Kidney epithelial cell (primary cell): ENCODE measurements around the gene NUP210. TPM values are rescaled to one million over a fixed set of nuclear protein-coding genes. Genes with fewer than 3 reads are reported as not detected.

Experiments used
- DNase-seq: peaks from one replicate; pipeline ENCODE4 v3.0.0-alpha.2; 2010; ENCODE audit warnings: low read depth
- H3K27me3 ChIP-seq: 2 replicates; pipeline ENCODE4 v1.6.0; 2011; ENCODE audit warnings: low read length; ENCODE audit not compliant: control insufficient read depth, insufficient read depth
- H3K36me3 ChIP-seq: 2 replicates; pipeline ENCODE4 v1.5.1; 2011; ENCODE audit warnings: low read length; ENCODE audit not compliant: control insufficient read depth, insufficient read depth
- H3K4me3 ChIP-seq: 2 replicates; pipeline ENCODE4 v1.5.1; 2011; ENCODE audit warnings: low read depth, mild to moderate bottlenecking, control low read depth, low read length
- total RNA-seq: library from RNA; depleted of rRNA; stranded (reverse); fragments of >200 nt; gene quantifications from 2 replicates; pipeline ENCODE4 v1.2.3, GENCODE V29; 2015
- TF ChIP-seq, protein P1 (sequence below): IDR thresholded peaks from 2 replicates; pipeline ENCODE4 v1.5.1; 2011; ENCODE audit warnings: mild to moderate bottlenecking, moderate library complexity, low read length, control low read depth, inconsistent platforms; ENCODE audit not compliant: insufficient read depth, poor library complexity, severe bottlenecking

NUP210 gene
- total RNA-seq, 1 donor from 2014 or later: 36.2 TPM

DNA sequence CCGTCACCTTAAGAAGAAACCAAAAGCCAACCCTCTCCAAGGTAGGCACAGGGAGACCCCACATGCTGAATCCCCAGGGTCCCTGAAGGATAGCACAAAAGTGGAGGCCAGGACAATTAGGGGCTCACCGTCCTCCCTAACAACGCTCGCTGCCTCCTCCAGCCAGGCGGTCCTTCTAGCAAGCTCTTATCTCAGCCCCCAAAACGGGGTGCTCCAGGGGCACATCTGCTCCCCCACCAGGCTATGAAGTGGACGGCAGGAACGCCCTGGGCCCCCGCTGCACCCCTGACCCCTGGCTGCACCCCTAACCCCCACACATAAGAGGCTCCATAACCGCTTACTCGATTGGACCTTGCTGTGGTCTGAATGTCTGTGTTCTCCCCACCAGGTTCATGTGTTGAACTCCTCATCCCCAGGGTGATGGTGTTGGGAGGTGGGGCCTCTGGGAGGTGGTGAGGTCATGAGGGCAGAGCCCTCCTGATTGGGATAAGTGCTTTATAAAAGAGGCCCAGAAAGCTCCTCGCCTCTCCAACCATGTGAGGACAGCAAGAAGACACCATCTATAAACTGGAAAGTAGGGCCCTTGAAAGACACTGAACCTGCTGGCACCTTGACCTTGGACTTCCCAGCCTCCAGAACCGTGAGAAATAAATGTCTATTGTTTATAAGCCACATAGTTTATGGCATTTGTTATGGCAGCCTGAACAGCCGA, 153.3 kb downstream of the NUP210 start:
- DNase-seq: no peak
- TF ChIP-seq, protein P1, sequence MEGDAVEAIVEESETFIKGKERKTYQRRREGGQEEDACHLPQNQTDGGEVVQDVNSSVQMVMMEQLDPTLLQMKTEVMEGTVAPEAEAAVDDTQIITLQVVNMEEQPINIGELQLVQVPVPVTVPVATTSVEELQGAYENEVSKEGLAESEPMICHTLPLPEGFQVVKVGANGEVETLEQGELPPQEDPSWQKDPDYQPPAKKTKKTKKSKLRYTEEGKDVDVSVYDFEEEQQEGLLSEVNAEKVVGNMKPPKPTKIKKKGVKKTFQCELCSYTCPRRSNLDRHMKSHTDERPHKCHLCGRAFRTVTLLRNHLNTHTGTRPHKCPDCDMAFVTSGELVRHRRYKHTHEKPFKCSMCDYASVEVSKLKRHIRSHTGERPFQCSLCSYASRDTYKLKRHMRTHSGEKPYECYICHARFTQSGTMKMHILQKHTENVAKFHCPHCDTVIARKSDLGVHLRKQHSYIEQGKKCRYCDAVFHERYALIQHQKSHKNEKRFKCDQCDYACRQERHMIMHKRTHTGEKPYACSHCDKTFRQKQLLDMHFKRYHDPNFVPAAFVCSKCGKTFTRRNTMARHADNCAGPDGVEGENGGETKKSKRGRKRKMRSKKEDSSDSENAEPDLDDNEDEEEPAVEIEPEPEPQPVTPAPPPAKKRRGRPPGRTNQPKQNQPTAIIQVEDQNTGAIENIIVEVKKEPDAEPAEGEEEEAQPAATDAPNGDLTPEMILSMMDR: no peak
- Histone ChIP-seq H3K36me3 (no peaks in the 10 kb centered on the region), H3K4me3 (no peak overlapping the region), H3K27me3 (no peaks in the 10 kb centered on the region)

Other genes with a start within 250 kb of the NUP210 start
- gene HDAC11, start 60.0 kb upstream of the NUP210 start, total RNA-seq: 14.3 and 17.3 TPM in 2 replicates
- gene FBLN2, start 128.8 kb upstream of the NUP210 start, total RNA-seq: 6.7 and 6.9 TPM in 2 replicates